Endothelial cell (in vitro differentiated cells): ENCODE data around the gene MACROD2. TPM values are rescaled to one million over a fixed set of nuclear protein-coding genes. Genes with fewer than 3 reads are reported as not detected.

Experiments used
- DNase-seq: peaks from one replicate; pipeline ENCODE4 v3.0.0; 2021; ENCODE audit warnings: low spot score
- H3K27ac Mint-ChIP-seq: one replicate; pipeline ENCODE4 v1.8.0; 2021; ENCODE audit warnings: mixed read lengths, inconsistent platforms; ENCODE audit not compliant: unreplicated experiment
- H3K27me3 Mint-ChIP-seq: one replicate; pipeline ENCODE4 v1.8.0; 2021; ENCODE audit warnings: mild to moderate bottlenecking, moderate library complexity, mixed read lengths, inconsistent platforms; ENCODE audit not compliant: unreplicated experiment
- H3K36me3 Mint-ChIP-seq: one replicate; pipeline ENCODE4 v1.8.0; 2021; ENCODE audit warnings: mild to moderate bottlenecking, low read depth, mixed read lengths, inconsistent platforms; ENCODE audit not compliant: unreplicated experiment
- H3K4me1 Mint-ChIP-seq: one replicate; pipeline ENCODE4 v1.8.0; 2021; ENCODE audit warnings: mild to moderate bottlenecking, mixed read lengths, inconsistent platforms; ENCODE audit not compliant: unreplicated experiment
- H3K4me3 Mint-ChIP-seq: one replicate; pipeline ENCODE4 v1.8.0; 2021; ENCODE audit warnings: mild to moderate bottlenecking, mixed read lengths, inconsistent platforms; ENCODE audit not compliant: unreplicated experiment
- H3K9me3 Mint-ChIP-seq: one replicate; pipeline ENCODE4 v1.8.0; 2021; ENCODE audit warnings: mixed read lengths, inconsistent platforms; ENCODE audit not compliant: unreplicated experiment
- CTCF ChIP-seq: fragments of 200-600 bp; sonication (generic); IDR thresholded peaks from one replicate; pipeline ENCODE4 v1.5.0; 2021; ENCODE audit warnings: antibody characterized with exemption; ENCODE audit not compliant: unreplicated experiment
- total RNA-seq: library from RNA; stranded (reverse); fragmentation: NEBNext Ultra II Directional; extraction: Animal tissue kit (Norgen Biotek cat#: 25700); gene quantifications from one replicate; pipeline ENCODE4 v1.2.1, GENCODE V29; 2021; ENCODE audit not compliant: unreplicated experiment

Gene MACROD2
- total RNA-seq, 1 donor from 2014 or later: 6.4 TPM

- Mint-ChIP-seq H3K4me1 (peaks cover 16% of the 10 kb centered on the region), H3K27me3 (no peaks in the 10 kb centered on the region), H3K9me3 (no peaks in the 10 kb centered on the region), H3K4me3 (no peak overlapping the region), H3K27ac (no peak overlapping the region), H3K36me3 (no peaks in the 10 kb centered on the region)
- DNase-seq: no peak
- TF ChIP-seq CTCF: no peak
Observed at GRCh38 chr20:14720251-14720650, 724.9 kb downstream of the MACROD2 start.

- Mint-ChIP-seq H3K4me3 (no peak overlapping the region), H3K27me3 (no peaks in the 10 kb centered on the region), H3K4me1 (peaks cover 7% of the 10 kb centered on the region), H3K9me3 (no peaks in the 10 kb centered on the region), H3K27ac (no peak overlapping the region), H3K36me3 (no peaks in the 10 kb centered on the region)
- DNase-seq: no peak
- TF ChIP-seq CTCF: no peak
Observed at GRCh38 chr20:14721926-14722452, 726.7 kb downstream of the MACROD2 start.

GRCh38 chr20:14723614-14724013 is 728.3 kb downstream of the MACROD2 start:
- no peak for DNase-seq
- no peak for TF ChIP-seq CTCF
- no peaks in the 10 kb centered on the region for H3K36me3 Mint-ChIP-seq
- H3K9me3 Mint-ChIP-seq: no peaks in the 10 kb centered on the region
- H3K4me1 Mint-ChIP-seq: no peaks in the 10 kb centered on the region
- H3K27ac Mint-ChIP-seq: no peak overlapping the region
- no peaks in the 10 kb centered on the region for H3K27me3 Mint-ChIP-seq
- no peak overlapping the region for H3K4me3 Mint-ChIP-seq

GRCh38 chr20:14724036-14724435 is 728.7 kb downstream of the MACROD2 start:
- Mint-ChIP-seq H3K9me3 (no peaks in the 10 kb centered on the region), H3K4me1 (no peaks in the 10 kb centered on the region), H3K27me3 (no peaks in the 10 kb centered on the region), H3K36me3 (no peaks in the 10 kb centered on the region), H3K27ac (no peak overlapping the region), H3K4me3 (no peak overlapping the region)
- TF ChIP-seq CTCF: no peak
- DNase-seq: no peak

GRCh38 chr20:14724468-14724867 is 729.2 kb downstream of the MACROD2 start:
- no peak for TF ChIP-seq CTCF
- Mint-ChIP-seq H3K36me3 (no peaks in the 10 kb centered on the region), H3K4me3 (no peak overlapping the region), H3K4me1 (no peaks in the 10 kb centered on the region), H3K27me3 (no peaks in the 10 kb centered on the region), H3K9me3 (no peaks in the 10 kb centered on the region), H3K27ac (no peak overlapping the region)
- DNase-seq: no peak
